ENCODE measurements around the gene WFDC6. TPM values are rescaled to one million over a fixed set of nuclear protein-coding genes. Genes with fewer than 3 reads are reported as not detected.

WFDC6 gene
- total RNA-seq, 2 donors from 2014 or later = not detected

- H3K27ac ChIP-seq (ENCODE audit: low read depth, low read length) = no peak overlapping the region
- DNase-seq = no peak
- TF ChIP-seq CTCF (conservative IDR thresholded peaks at IDR 0.05) = no peak
- H3K4me1 ChIP-seq (ENCODE audit: control insufficient read depth, insufficient read depth, low read length) = peaks cover 7% of the 10 kb centered on the region
- no peaks in the 10 kb centered on the region for H3K36me3 ChIP-seq (ENCODE audit: control insufficient read depth, insufficient read depth, low read length)
- H3K4me3 ChIP-seq (ENCODE audit: low read length) = no peak overlapping the region
- Mint-ChIP-seq H3K4me1 (peaks cover 21% of the 10 kb centered on the region), H3K9me3 (peaks cover 23% of the 10 kb centered on the region), H3K27ac (no peak overlapping the region), H3K27me3 (ENCODE audit: insufficient read depth) (peaks cover 81% of the 10 kb centered on the region), H3K4me3 (no peak overlapping the region), H3K36me3 (ENCODE audit: low read depth) (peaks cover 7% of the 10 kb centered on the region)
- 91 to 92% methylated on average over 6 to 7 of the region's 7 CpGs for WGBS, 2 experiments (ENCODE audit: insufficient coverage in 1 of 2, insufficient read length in 1 of 2)
- peaks cover 20% of the 10 kb centered on the region for H3K9me3 ChIP-seq (ENCODE audit: control insufficient read depth, low read length)
- H3K9ac ChIP-seq (ENCODE audit: extremely low read depth, low read length, poor library complexity, severe bottlenecking) = no peak overlapping the region
- peaks cover 86% of the 10 kb centered on the region for H3K27me3 ChIP-seq (ENCODE audit: control insufficient read depth, insufficient read depth, low read length, poor library complexity, severe bottlenecking)
Measured at GRCh38 chr20:45508068-45508886, 31.0 kb downstream of the WFDC6 start.

- H3K4me3 ChIP-seq (ENCODE audit: low read length) = no peak overlapping the region
- peaks cover 7% of the 10 kb centered on the region for H3K4me1 ChIP-seq (ENCODE audit: control insufficient read depth, insufficient read depth, low read length)
- no peak for TF ChIP-seq CTCF (conservative IDR thresholded peaks at IDR 0.05)
- no peak overlapping the region for H3K4me3 Mint-ChIP-seq
- peaks cover 20% of the 10 kb centered on the region for H3K9me3 ChIP-seq (ENCODE audit: control insufficient read depth, low read length)
- no peak for DNase-seq
- no peak overlapping the region for H3K9ac ChIP-seq (ENCODE audit: extremely low read depth, low read length, poor library complexity, severe bottlenecking)
- peaks cover 7% of the 10 kb centered on the region for H3K36me3 Mint-ChIP-seq (ENCODE audit: low read depth)
- H3K4me1 Mint-ChIP-seq = peaks cover 21% of the 10 kb centered on the region
- WGBS, 2 experiments (ENCODE audit: insufficient coverage in 1 of 2, insufficient read length in 1 of 2) = 85 to 91% methylated on average over 4 to 5 of the region's 5 CpGs
- peaks cover 23% of the 10 kb centered on the region for H3K9me3 Mint-ChIP-seq
- no peak overlapping the region for H3K27ac Mint-ChIP-seq
- no peaks in the 10 kb centered on the region for H3K36me3 ChIP-seq (ENCODE audit: control insufficient read depth, insufficient read depth, low read length)
- H3K27ac ChIP-seq (ENCODE audit: low read depth, low read length) = no peak overlapping the region
- H3K27me3 Mint-ChIP-seq (ENCODE audit: insufficient read depth) = peaks cover 80% of the 10 kb centered on the region
- peaks cover 86% of the 10 kb centered on the region for H3K27me3 ChIP-seq (ENCODE audit: control insufficient read depth, insufficient read depth, low read length, poor library complexity, severe bottlenecking)
Measured at GRCh38 chr20:45507011-45507820, 32.1 kb downstream of the WFDC6 start.

GRCh38 chr20:45506398-45506797 is 32.9 kb downstream of the WFDC6 start:
- no peak overlapping the region for H3K27ac ChIP-seq (ENCODE audit: low read depth, low read length)
- WGBS, 2 experiments (ENCODE audit: insufficient coverage in 1 of 2, insufficient read length in 1 of 2) = 83 to 93% methylated on average over 2 of the region's 2 CpGs
- H3K9me3 ChIP-seq (ENCODE audit: control insufficient read depth, low read length) = peaks cover 20% of the 10 kb centered on the region
- H3K27me3 Mint-ChIP-seq (ENCODE audit: insufficient read depth) = peaks cover 78% of the 10 kb centered on the region
- H3K4me1 Mint-ChIP-seq = peaks cover 21% of the 10 kb centered on the region
- H3K27me3 ChIP-seq (ENCODE audit: control insufficient read depth, insufficient read depth, low read length, poor library complexity, severe bottlenecking) = peaks cover 86% of the 10 kb centered on the region
- no peaks in the 10 kb centered on the region for H3K36me3 ChIP-seq (ENCODE audit: control insufficient read depth, insufficient read depth, low read length)
- TF ChIP-seq CTCF (conservative IDR thresholded peaks at IDR 0.05) = no peak
- H3K4me3 Mint-ChIP-seq = no peak overlapping the region
- DNase-seq = no peak
- no peak overlapping the region for H3K4me3 ChIP-seq (ENCODE audit: low read length)
- H3K36me3 Mint-ChIP-seq (ENCODE audit: low read depth) = peaks cover 7% of the 10 kb centered on the region
- peaks cover 7% of the 10 kb centered on the region for H3K4me1 ChIP-seq (ENCODE audit: control insufficient read depth, insufficient read depth, low read length)
- H3K9me3 Mint-ChIP-seq = peaks cover 23% of the 10 kb centered on the region
- H3K27ac Mint-ChIP-seq = no peak overlapping the region
- H3K9ac ChIP-seq (ENCODE audit: extremely low read depth, low read length, poor library complexity, severe bottlenecking) = no peak overlapping the region

All from endodermal cell (in vitro differentiated cells).